ENCODE measurements around the gene NFATC2. TPM values are rescaled to one million over a fixed set of nuclear protein-coding genes. Genes with fewer than 3 reads are reported as not detected.

Gene NFATC2
- total and polyA plus RNA-seq, 8 donors: 1.5 to 8.3 (median 4.3) TPM

DNA sequence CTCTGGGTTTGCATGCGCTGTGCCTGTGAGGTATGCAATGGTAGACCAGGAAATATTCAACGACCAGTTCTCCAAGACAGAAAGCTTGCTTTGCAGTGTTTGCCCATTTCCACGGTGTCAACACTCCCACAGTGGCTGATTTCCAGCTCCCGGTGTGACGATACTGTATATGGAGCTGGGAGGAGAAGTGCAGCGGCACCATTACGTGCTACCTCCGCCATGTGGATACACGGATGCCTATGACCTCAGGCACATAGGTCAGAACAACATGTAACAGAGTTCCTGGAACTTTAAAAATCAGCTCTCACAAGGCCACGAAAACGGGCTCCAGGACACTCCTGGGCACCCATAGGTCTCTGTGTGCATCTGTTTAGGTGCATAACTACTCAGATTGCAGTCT, 51.1 kb downstream of the NFATC2 start:
- 84 to 85% methylated on average over 11 of the region's 11 CpGs for WGBS, 2 donors
- TF ChIP-seq, protein P1, sequence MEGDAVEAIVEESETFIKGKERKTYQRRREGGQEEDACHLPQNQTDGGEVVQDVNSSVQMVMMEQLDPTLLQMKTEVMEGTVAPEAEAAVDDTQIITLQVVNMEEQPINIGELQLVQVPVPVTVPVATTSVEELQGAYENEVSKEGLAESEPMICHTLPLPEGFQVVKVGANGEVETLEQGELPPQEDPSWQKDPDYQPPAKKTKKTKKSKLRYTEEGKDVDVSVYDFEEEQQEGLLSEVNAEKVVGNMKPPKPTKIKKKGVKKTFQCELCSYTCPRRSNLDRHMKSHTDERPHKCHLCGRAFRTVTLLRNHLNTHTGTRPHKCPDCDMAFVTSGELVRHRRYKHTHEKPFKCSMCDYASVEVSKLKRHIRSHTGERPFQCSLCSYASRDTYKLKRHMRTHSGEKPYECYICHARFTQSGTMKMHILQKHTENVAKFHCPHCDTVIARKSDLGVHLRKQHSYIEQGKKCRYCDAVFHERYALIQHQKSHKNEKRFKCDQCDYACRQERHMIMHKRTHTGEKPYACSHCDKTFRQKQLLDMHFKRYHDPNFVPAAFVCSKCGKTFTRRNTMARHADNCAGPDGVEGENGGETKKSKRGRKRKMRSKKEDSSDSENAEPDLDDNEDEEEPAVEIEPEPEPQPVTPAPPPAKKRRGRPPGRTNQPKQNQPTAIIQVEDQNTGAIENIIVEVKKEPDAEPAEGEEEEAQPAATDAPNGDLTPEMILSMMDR (IDR thresholded peaks at IDR 0.05): no peak
- intact Hi-C loops (cut with DNase I): no loop called here
- FAIRE-seq (no peak), DNase-seq (no peak), ATAC-seq (no peak)
- no peaks in the 10 kb centered on the region for H3K36me3 ChIP-seq
- H3K27ac ChIP-seq: no peak overlapping the region
- H3K4me1 ChIP-seq: no peaks in the 10 kb centered on the region
- H3K9me3 ChIP-seq: no peaks in the 10 kb centered on the region
- H3K4me3 ChIP-seq: no peak overlapping the region
- H3K27me3 ChIP-seq: no peaks in the 10 kb centered on the region

DNA sequence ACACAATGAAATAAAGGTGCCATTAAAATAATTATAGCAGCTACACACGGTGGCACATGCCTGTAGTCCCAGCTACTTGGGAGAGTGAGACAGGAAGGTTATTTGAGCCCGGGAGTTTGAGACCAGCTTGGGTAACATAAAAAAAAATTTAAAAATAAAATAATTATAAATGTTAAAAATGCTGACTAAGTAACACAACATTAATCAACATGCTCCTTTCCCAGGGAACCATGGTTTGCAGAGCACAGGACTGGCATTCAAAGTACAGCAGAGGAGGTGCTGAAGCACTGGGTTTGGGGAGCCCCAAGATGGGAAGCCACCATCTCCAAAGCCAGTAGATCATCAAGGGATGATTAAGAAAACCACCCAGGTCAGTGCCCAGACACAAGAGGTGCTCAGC, 51.9 kb downstream of the NFATC2 start:
- Histone ChIP-seq H3K36me3 (no peaks in the 10 kb centered on the region), H3K4me3 (no peak overlapping the region), H3K9me3 (no peaks in the 10 kb centered on the region), H3K4me1 (no peaks in the 10 kb centered on the region), H3K27ac (no peak overlapping the region), H3K27me3 (no peaks in the 10 kb centered on the region)
- FAIRE-seq: no peak
- no peak for ATAC-seq
- no peak for DNase-seq
- WGBS, 2 donors: 93 to 95% methylated on average over 2 of the region's 2 CpGs
- TF ChIP-seq, protein P1 (IDR thresholded peaks at IDR 0.05): no peak
- intact Hi-C loops (cut with DNase I): no loop called here

DNA sequence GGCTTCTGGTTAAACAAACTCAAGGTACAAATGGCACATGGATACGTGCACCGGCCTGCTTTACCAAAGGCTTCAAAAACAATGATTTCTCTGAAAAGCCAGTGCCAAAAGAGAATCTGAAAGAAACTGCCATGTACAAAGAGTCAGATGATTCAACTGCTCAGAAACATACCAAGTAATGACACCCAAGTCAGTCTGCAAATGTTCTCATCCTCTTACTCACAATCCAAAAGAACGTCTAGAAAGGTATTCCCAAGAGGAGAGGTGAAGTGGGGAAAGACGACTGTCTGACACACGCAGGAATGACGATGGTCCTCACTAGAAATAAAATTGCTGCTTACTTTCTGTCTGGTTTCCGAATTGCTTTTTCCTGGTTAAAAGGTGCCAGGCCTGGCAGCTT, 52.9 kb downstream of the NFATC2 start:
- TF ChIP-seq, protein P1 (IDR thresholded peaks at IDR 0.05): no peak
- 91 to 94% methylated on average over 7 of the region's 7 CpGs for WGBS, 2 donors
- no peak overlapping the region for H3K27ac ChIP-seq
- ATAC-seq (no peak), DNase-seq (no peak), FAIRE-seq (no peak)
- no peaks in the 10 kb centered on the region for H3K4me1 ChIP-seq
- no peaks in the 10 kb centered on the region for H3K36me3 ChIP-seq
- no peaks in the 10 kb centered on the region for H3K27me3 ChIP-seq
- no peaks in the 10 kb centered on the region for H3K9me3 ChIP-seq
- intact Hi-C loops (cut with DNase I): no loop called here
- no peak overlapping the region for H3K4me3 ChIP-seq

DNA sequence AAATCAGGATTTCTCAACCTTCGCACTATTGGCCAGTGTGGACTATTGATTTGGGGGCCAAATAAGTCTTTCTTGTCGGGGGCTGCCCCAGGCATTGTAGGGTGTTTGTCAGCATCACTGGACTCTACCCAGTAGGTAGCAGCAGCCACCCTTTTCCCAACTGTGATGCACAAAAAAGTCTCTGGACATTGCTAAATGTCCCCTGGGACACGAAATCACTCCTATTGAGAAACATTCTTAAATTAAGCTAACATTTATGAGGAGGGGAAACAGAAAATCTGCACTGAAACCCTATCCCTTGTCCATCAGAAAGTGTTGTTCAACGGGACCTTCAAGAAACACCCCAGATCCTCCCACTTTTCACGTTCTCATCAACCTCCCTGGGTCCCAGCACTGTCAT, 54.2 kb downstream of the NFATC2 start:
- FAIRE-seq: no peak
- 79 to 80% methylated on average over 5 of the region's 5 CpGs for WGBS, 2 donors
- intact Hi-C loops (cut with DNase I): no loop called here
- no peak overlapping the region for H3K27ac ChIP-seq
- H3K36me3 ChIP-seq: no peaks in the 10 kb centered on the region
- DNase-seq: no peak
- no peaks in the 10 kb centered on the region for H3K27me3 ChIP-seq
- TF ChIP-seq, protein P1 (IDR thresholded peaks at IDR 0.05): no peak
- ATAC-seq: no peak
- H3K9me3 ChIP-seq: no peaks in the 10 kb centered on the region
- no peaks in the 10 kb centered on the region for H3K4me1 ChIP-seq
- no peak overlapping the region for H3K4me3 ChIP-seq

DNA sequence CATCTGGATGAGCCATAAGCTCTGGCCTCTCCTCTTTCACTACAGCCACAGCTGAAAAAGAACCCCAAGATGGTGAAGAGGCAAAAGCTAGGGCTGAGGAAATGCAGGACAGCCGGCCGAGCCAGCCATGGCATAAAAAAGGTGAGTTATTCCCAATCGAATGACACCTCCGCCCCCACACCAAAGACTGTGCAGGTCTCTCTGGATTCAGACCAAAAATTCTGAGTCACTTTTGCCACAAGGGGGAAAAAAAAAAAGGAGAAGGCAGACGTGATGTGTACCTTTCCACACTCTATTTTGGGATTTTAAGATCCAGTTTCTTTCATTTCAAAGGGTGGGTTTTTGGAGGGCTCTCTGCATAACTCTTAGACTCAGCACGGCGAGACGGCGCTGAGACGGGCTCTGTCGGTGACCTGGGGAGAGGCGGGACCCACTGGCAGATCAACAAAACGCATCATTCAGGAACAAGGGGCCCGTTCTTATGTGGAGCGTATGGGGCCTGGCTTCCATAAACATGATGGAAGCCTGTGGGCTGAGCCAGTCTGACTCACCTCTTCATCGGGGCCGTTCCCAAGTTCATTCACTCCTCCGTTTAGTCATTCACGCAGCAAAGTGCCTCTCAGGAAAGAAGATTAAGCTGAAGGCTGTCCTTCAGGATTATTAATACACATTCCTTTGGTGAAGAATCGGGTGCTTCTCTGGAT, 54.8 kb downstream of the NFATC2 start:
- Histone ChIP-seq H3K4me3 (no peak overlapping the region), H3K27ac (no peak overlapping the region), H3K27me3 (no peaks in the 10 kb centered on the region), H3K36me3 (no peaks in the 10 kb centered on the region), H3K9me3 (no peaks in the 10 kb centered on the region), H3K4me1 (no peaks in the 10 kb centered on the region)
- ATAC-seq (no peak), DNase-seq (no peak), FAIRE-seq (no peak)
- intact Hi-C loops (cut with DNase I): no loop called here
- WGBS, 2 donors: 86 to 90% methylated on average over 20 of the region's 20 CpGs
- TF ChIP-seq, protein P1 (IDR thresholded peaks at IDR 0.05): no peak

Data from pancreas (tissue), 10 donors.